Stimulated activated naive CD8-positive, alpha-beta T cell treated with anti-CD3 and anti-CD28 coated beads, Interleukin-15, amount 100 ng/mL, for 72 hours (primary cell): Measurements from ENCODE around the gene PIGN.
A peak's percentile ranks its signal among the peaks of the same experiment; 100 is the strongest.

Experiments used
- ATAC-seq: fragments of 150-1000 bp; cut with Tn5 transposase; 2 replicates; pipeline ENCODE4 v1.10.0; 2021; ENCODE audit warnings: mild to moderate bottlenecking, moderate library complexity
- DNase-seq, 2 donors: peaks; one replicate each; pipeline ENCODE4 v3.0.0; 2021 to 2022
- H3K27ac Mint-ChIP-seq, 2 donors: one replicate each; pipeline ENCODE4 v1.8.0; 2022; ENCODE audit warnings: mild to moderate bottlenecking in 2 of 2, mixed read lengths in 2 of 2, moderate library complexity in 2 of 2
- H3K27me3 Mint-ChIP-seq: one replicate; pipeline ENCODE4 v1.8.0; 2022; ENCODE audit warnings: mixed read lengths
- H3K4me1 Mint-ChIP-seq: one replicate; pipeline ENCODE4 v1.8.0; 2022; ENCODE audit warnings: mild to moderate bottlenecking, mixed read lengths
- H3K4me3 Mint-ChIP-seq, 2 donors: one replicate each; pipeline ENCODE4 v1.8.0; 2022; ENCODE audit warnings: mild to moderate bottlenecking in 2 of 2, mixed read lengths in 2 of 2, moderate library complexity in 1 of 2
- H3K9me3 Mint-ChIP-seq, 2 donors: one replicate each; pipeline ENCODE4 v1.8.0; 2022; ENCODE audit warnings: mixed read lengths in 2 of 2

PIGN gene

DNA sequence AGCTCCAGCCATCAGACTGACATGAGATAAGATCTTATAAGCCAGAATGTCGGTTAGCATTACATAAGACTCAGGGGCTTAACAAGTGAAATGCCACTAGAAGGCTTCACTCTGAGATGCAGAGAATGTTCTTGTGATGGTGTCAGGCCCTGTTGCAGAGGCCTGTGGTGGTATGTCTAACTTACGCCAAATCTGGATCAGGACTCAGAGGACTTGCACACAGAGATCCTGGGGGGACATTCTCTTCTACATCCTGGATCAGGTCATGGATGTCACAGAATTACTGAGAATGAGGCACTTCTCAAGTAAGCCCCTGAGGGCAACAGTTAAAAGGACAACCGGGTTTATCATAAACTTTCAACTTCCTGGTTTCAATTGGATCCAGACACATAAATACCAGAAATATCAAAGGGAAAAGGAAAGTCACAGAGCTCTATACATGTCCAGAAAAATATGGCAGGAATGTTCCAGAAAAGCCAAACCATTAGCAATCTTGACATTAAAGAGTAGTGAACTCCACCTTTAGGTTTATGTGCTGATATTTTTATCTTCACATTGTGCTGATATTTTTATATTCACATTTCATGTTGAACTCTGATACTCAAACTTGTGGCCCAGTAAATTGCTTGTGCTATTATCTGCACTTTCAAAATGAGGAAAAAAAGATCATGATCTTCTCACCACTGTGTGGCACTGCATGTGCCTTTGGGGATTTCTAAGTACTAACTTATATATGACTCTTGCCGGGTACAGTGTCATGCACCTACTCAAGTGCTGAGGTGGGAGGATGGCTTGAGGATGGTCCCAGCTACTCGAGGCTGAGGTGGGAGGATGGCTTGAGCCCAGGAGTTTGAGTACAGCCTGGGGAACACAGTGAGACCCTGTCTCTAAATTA is 156.5 kb downstream of the PIGN start:
- ATAC-seq = no peak

DNA sequence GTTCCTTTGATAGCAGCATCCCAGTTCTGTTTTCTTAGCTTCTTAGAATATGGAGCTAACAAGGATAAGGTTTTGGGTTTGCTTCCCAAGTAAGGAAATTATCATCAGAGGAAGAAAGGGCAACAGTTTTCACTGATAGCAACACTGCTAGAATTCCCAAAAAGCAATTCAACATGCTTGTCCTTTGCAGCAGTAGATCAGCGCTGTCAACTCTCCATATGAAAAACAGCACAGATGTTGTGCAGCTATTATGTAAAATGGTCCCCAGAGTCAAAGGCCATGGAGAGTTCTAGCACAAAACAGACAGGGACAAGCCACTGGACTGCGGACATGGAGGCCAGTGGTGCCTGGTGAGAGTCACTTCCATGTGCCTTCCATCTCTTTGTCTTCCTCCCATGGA is 158.1 kb downstream of the PIGN start:
- no peaks in the 10 kb centered on the region for H3K9me3 Mint-ChIP-seq
- H3K27ac Mint-ChIP-seq = no peak overlapping the region
- peaks cover 8% of the 10 kb centered on the region for H3K4me1 Mint-ChIP-seq
- H3K27me3 Mint-ChIP-seq = peaks cover 9% of the 10 kb centered on the region
- DNase-seq (no peak), ATAC-seq (no peak)
- H3K4me3 Mint-ChIP-seq = no peak overlapping the region

More for the DNA sequence above, 156.5 kb downstream of the PIGN start:
- peaks cover 9% of the 10 kb centered on the region for H3K27me3 Mint-ChIP-seq
- H3K4me3 Mint-ChIP-seq = no peak overlapping the region
- H3K9me3 Mint-ChIP-seq = no peaks in the 10 kb centered on the region
- no peak for DNase-seq
- H3K27ac Mint-ChIP-seq = no peak overlapping the region
- peaks cover 20% of the 10 kb centered on the region for H3K4me1 Mint-ChIP-seq

DNA sequence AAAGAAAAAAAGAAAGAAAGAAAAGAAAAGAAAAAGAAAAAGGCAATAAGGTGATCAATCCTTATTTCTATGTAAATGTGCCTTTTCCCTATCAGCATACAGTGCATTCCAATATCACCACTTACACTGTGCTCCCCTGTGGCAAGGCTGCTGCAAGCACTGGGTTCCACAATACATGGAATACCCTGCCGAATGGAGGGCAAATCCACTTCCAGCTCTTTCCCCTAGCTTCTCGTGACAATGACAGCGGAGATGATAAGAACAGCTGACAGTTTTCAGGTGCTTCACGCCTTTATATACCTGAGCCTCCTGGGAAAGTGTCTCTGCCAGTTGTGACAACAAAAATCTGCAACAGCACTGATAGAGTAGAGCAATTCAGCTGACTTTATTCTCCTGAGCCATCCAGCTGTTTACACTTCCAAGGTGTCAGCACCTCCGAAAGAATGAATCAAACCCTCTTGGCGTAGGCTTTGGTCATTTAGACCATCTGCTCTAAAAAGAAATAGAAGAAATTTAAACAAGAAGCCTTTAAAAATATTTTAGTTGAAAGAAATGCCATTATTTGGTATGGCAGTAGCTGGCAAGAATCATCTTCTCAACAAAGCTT is 158.8 kb downstream of the PIGN start:
- Mint-ChIP-seq H3K27me3 (peaks cover 9% of the 10 kb centered on the region), H3K9me3 (no peaks in the 10 kb centered on the region), H3K27ac (no peak overlapping the region), H3K4me3 (no peak overlapping the region), H3K4me1 (peaks cover 1% of the 10 kb centered on the region)
- DNase-seq (no peak), ATAC-seq (no peak)

DNA sequence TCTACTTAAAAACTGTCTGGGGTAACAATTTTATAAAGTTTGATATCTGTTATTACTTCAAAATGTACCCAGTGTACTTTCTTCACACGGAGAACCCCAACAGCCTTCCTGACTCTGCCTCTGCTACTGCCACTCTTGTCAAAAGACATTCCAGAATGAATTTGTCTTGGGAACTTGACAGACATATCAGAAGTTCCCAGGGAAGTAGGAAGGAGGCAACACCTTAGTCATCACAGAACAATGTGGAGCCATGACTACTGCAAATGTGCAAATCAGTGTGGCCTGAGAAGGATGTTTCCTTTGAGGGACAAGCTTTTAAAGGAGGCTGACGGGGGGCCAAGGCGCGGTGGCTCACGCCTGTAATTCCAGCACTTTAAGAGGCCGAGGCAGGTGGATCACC is 160.3 kb downstream of the PIGN start:
- Mint-ChIP-seq H3K9me3 (no peaks in the 10 kb centered on the region), H3K4me1 (no peaks in the 10 kb centered on the region), H3K27ac (peak overlapping the region in 1 of 2 donors; percentile 2), H3K27me3 (peaks cover 9% of the 10 kb centered on the region), H3K4me3 (no peak overlapping the region)
- DNase-seq (no peak), ATAC-seq (no peak)

DNA sequence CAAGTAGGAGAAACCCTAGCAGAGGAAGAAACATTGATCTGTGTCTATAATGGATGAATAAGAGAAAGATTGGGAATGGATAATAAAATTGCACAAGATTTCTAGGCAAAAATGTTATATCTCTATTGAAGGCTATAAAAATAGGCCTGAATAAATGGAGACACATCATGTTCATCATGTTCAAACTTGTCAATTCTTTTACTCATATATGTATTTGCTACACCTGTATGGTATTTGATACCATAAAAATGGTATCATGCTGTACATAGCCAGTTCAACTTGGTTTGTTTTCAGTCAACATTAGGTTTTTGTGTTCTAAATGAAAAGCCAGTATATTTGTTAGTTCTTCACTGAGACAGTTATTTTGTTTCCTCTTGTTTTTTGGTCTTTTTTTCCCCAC is 161.9 kb downstream of the PIGN start:
- Mint-ChIP-seq H3K27me3 (peaks cover 9% of the 10 kb centered on the region), H3K9me3 (peaks cover 0 to 4% of the 10 kb centered on the region in 2 donors), H3K27ac (no peak overlapping the region), H3K4me3 (no peak overlapping the region), H3K4me1 (no peaks in the 10 kb centered on the region)
- no peak for ATAC-seq
- no peak for DNase-seq

DNA sequence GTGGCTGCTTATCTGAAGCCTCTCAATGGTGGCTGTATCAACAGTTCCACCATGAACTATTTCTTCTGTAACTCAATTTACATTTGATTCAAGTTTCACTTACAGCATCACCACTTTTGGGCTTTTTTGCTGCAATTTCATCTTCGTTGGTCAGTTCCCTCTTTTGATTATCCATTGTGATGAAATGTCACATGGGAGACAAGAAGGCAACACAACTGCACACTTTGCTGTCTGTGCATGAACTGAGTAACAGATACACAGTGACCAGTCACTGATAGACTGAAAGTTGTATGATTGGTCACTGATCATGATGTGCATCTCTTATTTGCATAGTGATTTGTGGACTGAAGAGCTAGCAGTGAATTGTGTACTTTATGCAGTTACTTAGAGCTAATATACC is 163.3 kb downstream of the PIGN start:
- Mint-ChIP-seq H3K4me1 (peaks cover 5% of the 10 kb centered on the region), H3K4me3 (no peak overlapping the region), H3K27ac (no peak overlapping the region), H3K9me3 (peaks cover 0 to 4% of the 10 kb centered on the region in 2 donors), H3K27me3 (peaks cover 9% of the 10 kb centered on the region)
- ATAC-seq (no peak), DNase-seq (no peak)

DNA sequence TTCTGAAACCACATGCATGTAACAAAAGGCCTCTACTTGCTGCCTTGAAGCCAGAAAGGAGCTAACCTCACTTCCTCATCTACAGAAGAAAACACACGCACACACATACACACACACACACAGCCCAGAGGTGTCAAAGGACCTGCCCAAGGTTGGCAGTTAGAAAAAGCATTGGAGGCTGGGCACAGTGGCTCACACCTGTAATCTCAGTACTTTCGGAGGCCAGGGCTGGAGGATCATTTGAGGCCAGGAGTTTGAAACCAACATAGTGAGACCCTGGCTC is 168.2 kb downstream of the PIGN start:
- no peak overlapping the region for H3K27ac Mint-ChIP-seq
- H3K4me3 Mint-ChIP-seq = no peak overlapping the region
- DNase-seq (no peak), ATAC-seq (no peak)
- peaks cover 6% of the 10 kb centered on the region for H3K4me1 Mint-ChIP-seq
- H3K27me3 Mint-ChIP-seq = no peaks in the 10 kb centered on the region
- H3K9me3 Mint-ChIP-seq = peaks cover 0 to 4% of the 10 kb centered on the region in 2 donors

DNA sequence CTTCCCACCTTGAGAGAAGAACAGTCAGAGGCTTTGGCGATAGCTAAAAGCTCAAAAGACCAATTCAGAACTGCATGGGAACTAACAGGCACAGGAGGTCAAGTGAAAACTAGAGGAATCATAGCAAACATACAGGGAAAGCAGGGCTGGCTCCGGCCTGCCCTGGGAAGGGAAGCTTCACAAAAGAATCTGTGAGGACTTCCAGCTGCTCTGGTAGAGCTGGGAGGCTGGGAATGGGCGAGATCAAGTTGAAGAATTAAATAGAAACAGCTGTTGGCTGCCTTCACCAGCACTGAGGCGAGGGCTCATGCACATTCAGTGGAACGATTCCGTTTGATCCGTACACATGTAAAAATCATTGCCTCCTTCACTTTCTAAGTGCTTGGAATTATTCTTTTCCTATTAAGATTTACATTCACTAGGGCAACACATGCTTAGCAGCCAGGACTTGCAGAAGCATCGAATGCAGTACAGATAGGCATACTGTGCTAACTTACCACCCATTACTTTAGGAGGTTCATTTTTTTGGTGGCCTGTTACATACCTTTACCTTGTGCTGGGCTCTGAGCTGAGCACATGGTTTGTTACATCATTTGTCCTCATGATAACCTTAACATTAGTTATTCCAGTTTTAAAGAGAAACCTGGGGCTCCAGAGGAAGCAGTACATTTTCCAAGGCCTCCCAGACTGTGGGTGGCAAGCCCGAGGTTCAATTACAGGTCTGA is 168.7 kb downstream of the PIGN start:
- peaks cover 6% of the 10 kb centered on the region for H3K4me1 Mint-ChIP-seq
- no peak overlapping the region for H3K4me3 Mint-ChIP-seq
- H3K27ac Mint-ChIP-seq = no peak overlapping the region
- ATAC-seq (no peak), DNase-seq (no peak)
- peaks cover 0 to 4% of the 10 kb centered on the region in 2 donors for H3K9me3 Mint-ChIP-seq
- no peaks in the 10 kb centered on the region for H3K27me3 Mint-ChIP-seq

DNA sequence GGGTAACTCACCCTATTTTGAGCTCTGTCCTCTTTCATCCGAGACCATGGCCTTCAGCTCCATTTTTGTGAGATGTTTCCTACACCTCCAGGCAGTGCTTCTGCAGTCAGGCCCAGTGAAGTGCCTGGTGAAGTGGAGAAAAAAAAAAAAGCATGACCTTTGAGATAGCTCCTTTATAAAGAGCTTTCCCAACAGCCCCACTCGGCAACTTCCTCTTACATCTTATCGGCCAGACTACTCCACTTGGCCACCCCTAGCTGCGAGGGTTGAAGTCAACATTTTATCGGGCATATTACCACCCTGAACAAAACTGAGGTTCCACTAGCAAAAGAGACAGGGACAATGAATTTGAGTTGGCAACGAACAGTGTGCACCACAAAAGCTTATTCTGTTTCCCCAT is 169.2 kb downstream of the PIGN start:
- Mint-ChIP-seq H3K27ac (no peak overlapping the region), H3K9me3 (peaks cover 0 to 4% of the 10 kb centered on the region in 2 donors), H3K4me1 (peaks cover 6% of the 10 kb centered on the region), H3K4me3 (no peak overlapping the region), H3K27me3 (no peaks in the 10 kb centered on the region)
- no peak for ATAC-seq
- DNase-seq = no peak

DNA sequence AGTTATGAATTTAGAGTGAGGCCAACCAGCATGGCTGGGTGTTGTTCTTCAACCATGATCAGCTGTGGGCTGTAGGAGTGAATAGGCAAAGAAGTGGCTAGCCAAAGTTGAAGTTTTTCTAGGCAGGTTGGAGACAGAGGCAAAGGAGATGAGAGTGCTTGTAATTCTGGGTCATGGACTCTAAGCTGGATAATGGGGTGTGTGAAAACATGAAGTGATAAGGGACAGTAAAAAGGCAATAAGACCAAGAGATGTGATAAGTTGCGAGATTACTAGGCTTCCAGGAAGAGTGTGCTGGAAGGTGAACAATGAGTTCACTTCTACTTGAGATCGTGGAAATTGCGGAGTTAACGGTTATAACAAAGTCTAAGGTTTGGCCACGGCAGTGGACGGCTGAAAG is 175.4 kb downstream of the PIGN start:
- DNase-seq (no peak), ATAC-seq (no peak)
- H3K27me3 Mint-ChIP-seq = peaks cover 8% of the 10 kb centered on the region
- no peak overlapping the region for H3K4me3 Mint-ChIP-seq
- no peak overlapping the region for H3K27ac Mint-ChIP-seq
- H3K9me3 Mint-ChIP-seq = peaks cover 0 to 4% of the 10 kb centered on the region in 2 donors
- no peaks in the 10 kb centered on the region for H3K4me1 Mint-ChIP-seq

DNA sequence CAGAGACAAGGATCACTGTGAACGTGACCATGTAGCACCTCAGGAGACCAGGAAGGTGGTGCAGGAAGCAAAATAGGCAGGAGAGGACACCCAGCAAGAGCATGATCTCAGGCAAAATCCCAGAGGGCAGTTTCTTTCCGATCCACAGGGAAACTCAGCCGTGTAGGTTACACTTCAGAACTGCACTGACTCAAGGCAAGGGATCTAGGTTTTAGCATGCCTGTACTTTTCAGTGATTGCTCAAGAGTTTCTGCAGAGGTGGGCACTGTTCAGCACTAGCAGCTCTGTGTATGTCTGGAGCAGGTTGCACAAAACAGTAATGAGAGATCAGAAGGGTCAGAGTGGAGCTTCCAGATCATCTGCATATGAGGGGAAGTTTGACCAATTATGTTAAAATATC is 177.3 kb downstream of the PIGN start:
- no peaks in the 10 kb centered on the region for H3K4me1 Mint-ChIP-seq
- no peak overlapping the region for H3K4me3 Mint-ChIP-seq
- peaks cover 6 to 12% of the 10 kb centered on the region in 2 donors for H3K9me3 Mint-ChIP-seq
- H3K27me3 Mint-ChIP-seq = peaks cover 8% of the 10 kb centered on the region
- ATAC-seq = no peak
- H3K27ac Mint-ChIP-seq = no peak overlapping the region
- DNase-seq = no peak

DNA sequence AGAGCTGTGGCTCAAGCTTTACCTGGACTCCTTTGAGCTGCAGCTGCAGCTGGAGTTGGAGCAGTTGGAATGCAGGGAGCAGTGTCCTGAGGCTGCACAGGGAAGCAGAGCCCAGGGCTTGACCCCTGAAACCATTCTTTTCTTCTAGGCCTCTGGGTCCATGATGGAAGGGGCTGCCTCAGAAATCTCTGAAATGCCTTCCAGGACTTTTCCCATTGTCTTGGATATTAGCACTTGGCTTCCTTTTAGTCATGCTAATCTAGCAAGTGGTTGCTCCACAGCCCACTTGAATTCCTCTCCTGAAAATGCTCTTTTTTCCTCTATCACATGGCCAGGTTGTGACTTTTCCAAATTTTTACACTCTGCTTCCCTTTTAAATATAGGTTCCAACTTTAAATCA is 185.5 kb downstream of the PIGN start:
- Mint-ChIP-seq H3K4me3 (no peak overlapping the region), H3K27ac (no peak overlapping the region), H3K27me3 (peaks cover 8% of the 10 kb centered on the region), H3K9me3 (peaks cover 24 to 39% of the 10 kb centered on the region in 2 donors), H3K4me1 (peaks cover 8% of the 10 kb centered on the region)
- DNase-seq (no peak), ATAC-seq (no peak)

DNA sequence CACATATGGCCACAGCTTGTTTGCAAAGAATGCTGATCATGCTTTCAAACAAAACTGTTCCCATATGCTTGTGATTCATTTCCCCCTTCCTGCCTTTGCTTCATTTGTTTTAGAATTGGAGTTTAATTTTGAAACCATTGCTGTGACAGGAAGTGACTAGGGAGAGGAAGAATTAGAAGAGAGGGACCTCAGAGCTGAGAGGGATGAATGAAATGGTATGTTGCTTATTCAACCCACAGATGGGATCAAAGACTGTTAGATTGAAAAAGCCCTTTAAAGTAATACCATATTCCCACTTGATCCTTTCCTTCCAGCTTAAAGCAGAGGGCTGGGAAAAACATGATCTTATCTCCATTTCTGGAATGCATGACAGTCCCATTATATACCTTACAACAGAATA is 187.9 kb downstream of the PIGN start:
- peaks cover 8% of the 10 kb centered on the region for H3K27me3 Mint-ChIP-seq
- H3K9me3 Mint-ChIP-seq = peaks cover 17 to 28% of the 10 kb centered on the region in 2 donors
- H3K4me3 Mint-ChIP-seq = no peak overlapping the region
- DNase-seq (no peak), ATAC-seq (no peak)
- peaks cover 8% of the 10 kb centered on the region for H3K4me1 Mint-ChIP-seq
- no peak overlapping the region for H3K27ac Mint-ChIP-seq

DNA sequence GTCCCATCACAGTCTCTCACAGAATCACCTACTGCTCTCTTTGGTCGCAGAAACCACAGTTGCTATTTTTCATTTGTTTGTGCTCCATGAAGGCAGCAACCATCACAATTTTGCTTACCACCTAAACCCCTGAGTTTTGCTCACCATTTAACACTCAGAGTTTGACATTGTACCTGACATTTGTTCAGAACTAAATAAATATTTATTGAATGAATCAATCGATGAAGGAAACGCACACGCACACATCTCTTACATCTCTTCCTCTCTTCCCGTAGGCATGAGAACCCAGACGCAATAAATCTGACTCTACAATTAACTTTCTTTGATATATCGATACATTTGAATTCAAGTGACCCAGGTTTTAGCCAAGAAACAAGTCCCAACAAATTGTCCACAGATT is 188.5 kb downstream of the PIGN start:
- no peak overlapping the region for H3K4me3 Mint-ChIP-seq
- H3K27ac Mint-ChIP-seq = no peak overlapping the region
- peaks cover 8% of the 10 kb centered on the region for H3K4me1 Mint-ChIP-seq
- ATAC-seq (no peak), DNase-seq (no peak)
- peaks cover 17 to 28% of the 10 kb centered on the region in 2 donors for H3K9me3 Mint-ChIP-seq
- H3K27me3 Mint-ChIP-seq = peaks cover 8% of the 10 kb centered on the region

DNA sequence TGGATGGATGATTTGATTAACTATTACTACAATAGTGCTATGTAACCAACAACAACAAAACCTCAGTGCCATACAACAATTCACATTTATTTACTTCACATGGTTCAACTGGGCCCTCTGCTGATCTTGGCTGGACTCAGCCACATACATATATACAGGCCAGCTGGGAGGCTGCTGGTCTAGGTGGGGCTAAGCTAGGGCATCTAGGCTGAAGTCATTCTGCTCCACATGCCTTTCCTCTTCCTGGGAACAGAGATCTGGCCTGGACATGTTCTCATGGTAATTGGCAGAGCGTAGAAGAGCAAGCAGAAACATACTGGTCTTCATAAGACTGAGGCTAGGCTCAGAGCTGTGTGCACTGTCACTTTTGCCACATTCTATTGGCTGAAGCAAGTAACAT is 191.2 kb downstream of the PIGN start:
- DNase-seq = no peak
- Mint-ChIP-seq H3K9me3 (peaks cover 13 to 15% of the 10 kb centered on the region in 2 donors), H3K27me3 (peaks cover 8% of the 10 kb centered on the region), H3K4me1 (peaks cover 17% of the 10 kb centered on the region), H3K4me3 (no peak overlapping the region), H3K27ac (no peak overlapping the region)
- ATAC-seq = no peak

DNA sequence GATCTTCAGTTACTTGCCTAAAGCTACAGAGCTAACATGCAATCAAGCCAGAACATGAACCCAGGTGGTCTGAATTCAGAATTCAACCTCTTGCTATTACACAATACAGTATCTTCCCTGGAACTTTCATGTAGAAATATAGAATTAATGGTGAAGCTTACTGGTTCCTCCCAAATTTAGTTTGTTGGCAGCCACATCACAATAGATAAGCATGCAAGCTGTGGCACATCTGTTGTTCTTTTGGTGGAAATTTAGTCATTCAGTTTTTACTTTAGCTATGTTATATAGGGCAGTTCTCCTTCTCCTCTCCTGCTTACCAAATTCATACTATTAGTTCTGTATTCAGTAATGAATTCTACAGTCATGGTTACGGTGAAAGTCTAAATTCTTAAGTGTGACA is 193.0 kb downstream of the PIGN start:
- Mint-ChIP-seq H3K27me3 (peaks cover 8% of the 10 kb centered on the region), H3K9me3 (no peaks in the 10 kb centered on the region)

More for the DNA sequence above, 193.0 kb downstream of the PIGN start:
- ATAC-seq (no peak), DNase-seq (no peak)
- Mint-ChIP-seq H3K27ac (no peak overlapping the region), H3K4me1 (peaks cover 13% of the 10 kb centered on the region), H3K4me3 (no peak overlapping the region)
